HG03196 (cell line): ENCODE measurements around the gene KIF15.
"Not testable (repeated sequence)": the region's sequence is repeated elsewhere in the genome, so short reads cannot be mapped to it uniquely, and the experiment has no call there.

Experiments used
- ATAC-seq: cut with Tn5 transposase; IDR thresholded peaks from one replicate; pipeline ENCODE4 v1.9.1; 2021; ENCODE audit not compliant: unreplicated experiment

KIF15 gene

GRCh38 chr3:44825264-44825925 lies 63.8 kb downstream of the KIF15 start:
- no peak for ATAC-seq

- no peak for ATAC-seq
Measured at GRCh38 chr3:44827196-44827595, 65.6 kb downstream of the KIF15 start.

- ATAC-seq, result no peak
Measured at GRCh38 chr3:44831232-44831631, 69.6 kb downstream of the KIF15 start.

GRCh38 chr3:44832032-44832431 lies 70.4 kb downstream of the KIF15 start:
- ATAC-seq, result no peak

GRCh38 chr3:44832965-44833364 lies 71.4 kb downstream of the KIF15 start:
- no peak for ATAC-seq

GRCh38 chr3:44833394-44833793 lies 71.8 kb downstream of the KIF15 start:
- no peak for ATAC-seq

GRCh38 chr3:44835684-44836083 lies 74.1 kb downstream of the KIF15 start:
- no peak for ATAC-seq

- no peak for ATAC-seq
Measured at GRCh38 chr3:44842376-44842775, 80.8 kb downstream of the KIF15 start.

GRCh38 chr3:44845528-44846520 lies 84.2 kb downstream of the KIF15 start:
- no peak for ATAC-seq

- ATAC-seq, result no peak
Measured at GRCh38 chr3:44848634-44849033, 87.0 kb downstream of the KIF15 start.

- ATAC-seq, result not testable (repeated sequence)
Measured at GRCh38 chr3:44856663-44857062, 95.1 kb downstream of the KIF15 start.

- ATAC-seq, result no peak
Measured at GRCh38 chr3:44860117-44860516, 98.5 kb downstream of the KIF15 start.

- peak; percentile 93 for ATAC-seq
Measured at GRCh38 chr3:44861412-44862225, 100.0 kb downstream of the KIF15 start, which contains the start of gene TMEM42. TSS of gene TMEM42 (plus strand) at chr3:44861912. CDS start at chr3:44861925, 13 bp downstream.

- peak; percentile 35 for ATAC-seq
Measured at GRCh38 chr3:44862226-44862637, 100.6 kb downstream of the KIF15 start.

GRCh38 chr3:44865272-44866035 lies 103.9 kb downstream of the KIF15 start:
- no peak for ATAC-seq

GRCh38 chr3:44867421-44868111 lies 106.0 kb downstream of the KIF15 start:
- ATAC-seq, result no peak

- ATAC-seq, result no peak
Measured at GRCh38 chr3:44870375-44871061, 108.9 kb downstream of the KIF15 start.

GRCh38 chr3:44874308-44874707 lies 112.7 kb downstream of the KIF15 start, which contains the start of gene TGM4:
TSS of gene TGM4 (plus strand) at chr3:44874608. CDS start at chr3:44874679, 71 bp downstream.
- ATAC-seq, result no peak

- ATAC-seq, result no peak
Measured at GRCh38 chr3:44875596-44875995, 114.0 kb downstream of the KIF15 start.
